Left cardiac atrium (tissue), 4 donors: Measurements from ENCODE around the gene COX6B2. TPM values are rescaled to one million over a fixed set of nuclear protein-coding genes. Genes with fewer than 3 reads are reported as not detected.

ENCODE experiments used
- ATAC-seq, 2 donors: fragments of 200-7000 bp; cut with Tn5 transposase; one replicate each; pipeline ENCODE4 v1.9.1; 2020; ENCODE audit warnings: mild to moderate bottlenecking in 2 of 2, moderate library complexity in 2 of 2
- DNase-seq: peaks from one replicate; pipeline ENCODE4 v3.0.0-alpha.2; 2020
- intact Hi-C, 2 donors: fragments of 100-400 bp; cut with DNase I; formaldehyde crosslinking; loops; one replicate each; pipeline versions ENCODE4 v1.14.1 to v1.15.1; 2022 to 2023
- total RNA-seq, 2 donors: library from RNA; stranded (reverse); fragmentation: NEBNext Ultra II Directional; extraction: Animal tissue kit (Norgen Biotek cat#: 25700); gene quantifications; one replicate each; pipeline ENCODE4 v1.2.1, GENCODE V29; 2021
- donor health status: DM: no; HTN: yes; CAD: no.
- donor health status: DM: no; HTN: yes; CAD: no; lungs with severe emphysema.
- donor health status: DM: yes; HTN: yes; CAD: no.
- donor health status: Dilated cardiomyopathy.

COX6B2 gene
- total RNA-seq, 2 donors from 2014 or later: not detected

DNA sequence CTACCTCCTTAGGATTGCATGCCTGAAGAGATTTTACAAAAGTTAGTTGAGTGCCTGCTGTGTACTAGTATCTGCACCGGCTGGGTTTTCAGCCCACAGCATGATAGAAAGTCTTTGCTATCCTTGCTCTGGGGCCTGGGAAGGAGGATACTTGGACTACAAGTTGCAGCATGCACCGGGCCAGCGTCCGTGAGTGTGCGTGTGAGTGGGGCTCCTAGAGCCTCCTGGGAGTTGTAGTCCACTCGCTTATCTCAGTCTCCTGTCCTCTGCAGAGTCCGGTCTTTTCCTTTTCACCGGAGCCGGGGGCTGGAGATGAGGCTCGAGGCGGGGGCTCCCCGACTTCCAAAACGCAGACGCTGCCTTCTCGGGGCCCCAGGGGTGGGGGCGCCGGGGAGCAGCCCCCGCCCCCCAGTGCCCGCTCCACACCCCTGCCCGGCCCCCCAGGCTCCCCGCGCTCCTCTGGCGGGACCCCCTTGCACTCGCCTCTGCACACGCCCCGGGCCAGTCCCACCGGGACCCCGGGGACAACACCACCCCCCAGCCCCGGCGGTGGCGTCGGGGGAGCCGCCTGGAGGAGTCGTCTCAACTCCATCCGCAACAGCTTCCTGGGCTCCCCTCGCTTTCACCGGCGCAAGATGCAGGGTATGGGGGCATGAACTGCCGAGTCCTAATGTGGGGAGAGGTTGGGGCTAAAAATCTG lies 50.1 kb downstream of the COX6B2 start:
- intact Hi-C loops: loop anchor here (5.0 to 10.0 kb wide), 2 partner anchors 78 to 80 kb away; partner anchors contain the start of genes TMEM238 (in 2 of the 2) and RPL28 (in 1 of the 2)
- peak; percentile 18 to 36 for ATAC-seq
- DNase-seq: peak; percentile 53

DNA sequence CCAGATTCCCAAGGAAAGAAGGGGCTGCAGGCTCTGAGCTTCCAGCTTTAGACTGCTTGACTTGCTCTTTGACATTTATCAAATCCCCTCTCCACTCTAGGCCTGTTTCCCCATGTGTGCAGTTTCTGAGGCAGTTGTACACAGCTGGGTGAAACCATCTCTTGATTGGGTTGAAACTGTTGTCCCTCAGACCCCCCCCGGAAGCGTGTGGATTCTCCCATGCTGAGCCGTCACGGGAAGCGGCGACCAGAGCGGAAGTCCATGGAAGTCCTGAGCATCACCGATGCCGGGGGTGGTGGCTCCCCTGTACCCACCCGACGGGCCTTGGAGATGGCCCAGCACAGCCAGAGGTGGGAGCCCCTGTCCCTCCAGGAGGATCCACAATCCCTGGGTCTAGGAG lies 51.0 kb downstream of the COX6B2 start:
- no peak for DNase-seq
- no peak for ATAC-seq
- intact Hi-C loops: loop anchor here (5.0 to 10.0 kb wide), 2 partner anchors 79 to 81 kb away; partner anchors contain the start of genes TMEM238 (in 2 of the 2) and RPL28 (in 1 of the 2)

DNA sequence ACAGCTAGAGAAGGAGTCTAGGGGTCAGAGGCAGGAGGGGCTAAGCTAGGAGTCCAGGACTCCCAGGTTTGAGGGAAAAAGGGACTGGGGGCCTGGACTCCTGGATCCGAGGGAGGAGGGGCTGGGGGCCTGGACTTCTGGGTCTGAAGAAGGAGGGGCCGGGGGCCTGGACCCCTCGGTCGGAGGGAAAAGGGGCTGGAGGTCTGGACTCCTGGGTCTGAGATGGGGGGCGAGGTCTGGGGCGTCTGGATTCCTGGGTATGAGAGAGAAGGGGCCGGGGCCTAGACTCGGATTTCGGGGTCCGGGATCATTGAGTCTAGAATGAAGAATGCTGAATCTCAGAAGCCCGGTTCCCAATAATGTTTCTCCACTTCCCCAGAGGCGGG lies 52.2 kb downstream of the COX6B2 start:
- DNase-seq: no peak
- ATAC-seq: no peak
- intact Hi-C loops: loop anchor here (5.0 to 10.0 kb wide), 2 partner anchors 80 to 82 kb away; partner anchors contain the start of genes TMEM238 (in 2 of the 2) and RPL28 (in 1 of the 2)

DNA sequence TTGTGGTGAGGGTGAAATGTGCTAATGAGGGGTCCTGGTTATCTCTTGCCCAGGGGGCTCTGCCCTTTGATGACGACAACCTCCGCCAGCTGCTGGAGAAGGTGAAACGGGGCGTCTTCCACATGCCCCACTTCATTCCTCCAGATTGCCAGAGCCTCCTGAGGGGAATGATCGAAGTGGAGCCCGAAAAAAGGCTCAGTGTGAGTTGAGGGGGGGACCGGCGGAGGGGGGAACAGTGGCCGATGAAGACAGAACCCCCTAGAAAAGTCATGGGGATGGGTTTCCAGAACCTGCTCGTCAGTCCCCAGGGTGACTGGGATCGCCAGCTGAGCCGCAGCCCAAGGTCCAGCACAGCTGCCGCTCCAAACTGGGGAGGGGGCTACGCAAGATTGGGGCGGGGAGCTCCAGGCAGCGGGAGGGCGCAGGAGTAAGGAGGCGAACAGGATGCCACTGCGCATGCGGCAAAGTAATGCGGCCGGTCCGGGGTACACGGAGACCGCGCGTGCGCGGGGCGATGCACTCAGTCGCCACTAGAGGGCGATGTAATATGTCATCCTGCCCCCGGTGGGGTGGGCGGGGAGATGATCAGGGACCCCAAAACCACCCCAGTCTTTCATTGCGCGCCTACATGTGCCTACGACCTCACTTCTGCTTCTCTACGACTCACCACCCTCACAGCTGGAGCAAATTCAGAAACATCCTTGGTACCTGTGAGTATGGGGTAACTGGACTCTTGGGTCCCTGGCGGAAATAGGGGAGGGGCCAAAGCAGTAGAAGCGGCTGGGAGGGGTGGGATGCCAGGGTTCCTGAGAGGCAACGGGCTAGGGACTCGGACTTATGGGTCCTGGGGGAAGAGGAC lies 52.8 kb downstream of the COX6B2 start:
- DNase-seq: peak; percentile 92
- peak; percentile 89 to 91 for ATAC-seq
- intact Hi-C loops: loop anchor here (5.0 to 10.0 kb wide), 2 partner anchors 81 to 83 kb away; partner anchors contain the start of genes TMEM238 (in 2 of the 2) and RPL28 (in 1 of the 2)

DNA sequence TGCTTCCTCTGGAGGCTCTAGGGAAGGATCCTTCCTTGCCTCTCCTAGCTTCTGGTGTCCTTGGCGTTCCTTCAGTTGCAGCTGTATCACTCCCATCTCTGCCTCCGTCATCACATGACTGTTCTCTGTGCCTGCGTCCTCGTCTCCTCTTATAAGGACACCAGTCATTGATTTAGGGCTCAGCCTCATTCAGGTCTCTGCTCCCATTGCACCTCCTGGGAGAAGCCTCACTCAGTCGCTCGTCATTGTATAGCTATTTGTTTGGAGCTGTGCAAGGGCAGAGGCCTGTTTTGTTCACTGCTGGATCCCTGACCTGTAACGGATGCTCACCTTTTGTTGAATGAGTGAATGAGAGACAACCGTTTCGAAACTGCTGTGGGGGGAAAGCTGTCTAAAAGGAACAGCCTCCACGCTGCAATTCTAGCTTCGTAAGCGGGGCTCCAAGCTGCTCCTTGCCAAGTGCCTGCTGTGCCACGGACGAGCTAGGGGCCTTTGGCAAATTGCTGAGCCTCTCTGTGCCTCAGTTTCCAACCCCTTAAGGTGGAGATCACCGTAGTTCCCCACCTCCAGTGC lies 53.5 kb downstream of the COX6B2 start:
- intact Hi-C loops: loop anchor here (5.0 to 10.0 kb wide), 2 partner anchors 81 to 84 kb away; partner anchors contain the start of genes TMEM238 (in 2 of the 2) and RPL28 (in 1 of the 2)
- DNase-seq: no peak
- ATAC-seq: no peak

DNA sequence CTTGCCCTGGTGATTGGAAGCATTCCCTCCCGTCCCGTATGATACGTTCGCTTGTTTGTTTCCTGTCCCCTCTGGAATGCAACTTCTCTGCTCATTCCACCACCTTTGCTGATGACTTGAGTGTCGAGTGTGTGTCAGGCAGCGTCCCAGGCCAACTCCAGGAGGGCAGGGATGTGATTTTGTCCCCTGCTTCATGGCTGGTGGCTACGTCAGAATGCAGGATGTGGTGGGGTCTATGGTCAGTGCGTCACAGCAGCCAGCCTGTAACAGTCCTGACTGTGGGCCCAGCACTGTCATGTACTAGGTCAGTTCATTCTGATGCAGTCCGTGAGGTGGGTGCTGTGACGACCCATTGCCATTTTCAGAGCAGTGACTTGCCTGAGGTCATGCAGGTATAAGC lies 54.5 kb downstream of the COX6B2 start:
- no peak for ATAC-seq
- no peak for DNase-seq
- intact Hi-C loops: loop anchor here (5.0 to 10.0 kb wide), 2 partner anchors 82 to 85 kb away; partner anchors contain the start of genes TMEM238 (in 2 of the 2) and RPL28 (in 1 of the 2)

Other genes with a start within 250 kb of the COX6B2 start
- gene PPP1R12C, start 237.1 kb downstream of the COX6B2 start, total RNA-seq: 100 to 1,000 TPM; 117 to 193 TPM
- gene TNNT1, start 205.5 kb downstream of the COX6B2 start, total RNA-seq: 10 to 100 TPM; 13.7 to 25.6 TPM
- gene TNNI3, start 197.0 kb downstream of the COX6B2 start, total RNA-seq: 1,000 to 10,000 TPM; 1,897 to 2,132 TPM
- gene DNAAF3, start 188.1 kb downstream of the COX6B2 start, total RNA-seq: 1 to 10 TPM in 1 of 2 donors, under 1 TPM in 1; 0.41 to 1.1 TPM
- gene SYT5, start 174.4 kb downstream of the COX6B2 start, total RNA-seq: not detected
- 1 to 10 TPM in 1 of 2 donors, under 1 TPM in 1; 0.74 to 1.5 TPM for gene PTPRH, start 145.2 kb downstream of the COX6B2 start, total RNA-seq
- 1 to 10 TPM; 1.2 to 1.4 TPM for gene TMEM86B, start 126.0 kb downstream of the COX6B2 start, total RNA-seq
- gene PPP6R1, start 95.7 kb downstream of the COX6B2 start, total RNA-seq: 10 to 100 TPM; 37.8 to 42.4 TPM
- gene HSPBP1, start 74.6 kb downstream of the COX6B2 start, total RNA-seq: 10 to 100 TPM; 26.4 to 35.8 TPM
- 10 to 100 TPM in 1 of 2 donors, 1 to 10 TPM in 1; 9.1 to 19.5 TPM for gene BRSK1, start 70.7 kb downstream of the COX6B2 start, total RNA-seq
- gene TMEM150B, start 29.4 kb downstream of the COX6B2 start, total RNA-seq: 1 to 10 TPM; 3.1 to 3.6 TPM
- gene KMT5C, start 14.8 kb downstream of the COX6B2 start, total RNA-seq: 1 to 10 TPM; 6.7 to 6.9 TPM
- not detected for gene GARIN5B, start 8.5 kb upstream of the COX6B2 start, total RNA-seq
- not detected for gene IL11, start 15.7 kb upstream of the COX6B2 start, total RNA-seq
- gene TMEM190, start 22.1 kb upstream of the COX6B2 start, total RNA-seq: not detected
- under 1 TPM; 0.84 to 0.97 TPM for gene TMEM238, start 29.6 kb upstream of the COX6B2 start, total RNA-seq
- 100 to 1,000 TPM; 789 to 866 TPM for gene RPL28, start 31.2 kb upstream of the COX6B2 start, total RNA-seq
- gene UBE2S, start 53.1 kb upstream of the COX6B2 start, total RNA-seq: 10 to 100 TPM; 18.1 to 29.9 TPM
- not detected for gene SHISA7, start 88.6 kb upstream of the COX6B2 start, total RNA-seq
- 10 to 100 TPM; 58.4 to 60.5 TPM for gene ISOC2, start 106.9 kb upstream of the COX6B2 start, total RNA-seq
- not detected for gene C19orf85, start 110.0 kb upstream of the COX6B2 start, total RNA-seq
- gene ZNF628, start 121.9 kb upstream of the COX6B2 start, total RNA-seq: 1 to 10 TPM; 5.3 to 9.0 TPM
- 10 to 100 TPM in 1 of 2 donors, 1 to 10 TPM in 1; 9.2 to 13.7 TPM for gene NAT14, start 130.5 kb upstream of the COX6B2 start, total RNA-seq
- gene SSC5D, start 133.7 kb upstream of the COX6B2 start, total RNA-seq: 1 to 10 TPM; 5.7 to 6.7 TPM
- gene SBK2, start 182.4 kb upstream of the COX6B2 start, total RNA-seq: 100 to 1,000 TPM; 151 to 181 TPM
- 10 to 100 TPM; 55.3 to 62.7 TPM for gene SBK3, start 190.8 kb upstream of the COX6B2 start, total RNA-seq
- gene ZNF579, start 226.1 kb upstream of the COX6B2 start, total RNA-seq: 10 to 100 TPM; 10.8 to 12.7 TPM
- gene FIZ1, start 244.8 kb upstream of the COX6B2 start, total RNA-seq: 10 to 100 TPM; 14.5 to 17.0 TPM
- gene ZNF524, start 245.6 kb upstream of the COX6B2 start, total RNA-seq: 10 to 100 TPM; 14.1 to 18.7 TPM